GM19395 (cell line): Measurements from ENCODE around the gene PTPRN2.

Source experiments
- ATAC-seq: cut with Tn5 transposase; IDR thresholded peaks from one replicate; pipeline ENCODE4 v1.9.1; 2021; ENCODE audit warnings: mild to moderate bottlenecking, moderate library complexity; ENCODE audit not compliant: unreplicated experiment

Gene PTPRN2

GRCh38 chr7:157690058-157690832 is 897.4 kb downstream of the PTPRN2 start:
- no peak for ATAC-seq

- ATAC-seq = no peak
Measured at GRCh38 chr7:157689269-157690057, 898.2 kb downstream of the PTPRN2 start.

- no peak for ATAC-seq
Measured at GRCh38 chr7:157688533-157689268, 898.9 kb downstream of the PTPRN2 start.

GRCh38 chr7:157687845-157688532 is 899.6 kb downstream of the PTPRN2 start:
- no peak for ATAC-seq

GRCh38 chr7:157687158-157687557 is 900.5 kb downstream of the PTPRN2 start:
- ATAC-seq = no peak

GRCh38 chr7:157686285-157686894 is 901.2 kb downstream of the PTPRN2 start:
- ATAC-seq = no peak

GRCh38 chr7:157685430-157686284 is 902.0 kb downstream of the PTPRN2 start:
- no peak for ATAC-seq

- no peak for ATAC-seq
Measured at GRCh38 chr7:157684909-157685429, 902.7 kb downstream of the PTPRN2 start.

- ATAC-seq = no peak
Measured at GRCh38 chr7:157684157-157684908, 903.3 kb downstream of the PTPRN2 start.

GRCh38 chr7:157683747-157684156 is 903.9 kb downstream of the PTPRN2 start:
- no peak for ATAC-seq

GRCh38 chr7:157682946-157683746 is 904.5 kb downstream of the PTPRN2 start:
- ATAC-seq = no peak

GRCh38 chr7:157682064-157682945 is 905.3 kb downstream of the PTPRN2 start:
- no peak for ATAC-seq

- no peak for ATAC-seq
Measured at GRCh38 chr7:157679607-157680006, 908.0 kb downstream of the PTPRN2 start.

GRCh38 chr7:157678501-157678900 is 909.1 kb downstream of the PTPRN2 start:
- ATAC-seq = no peak

- ATAC-seq = no peak
Measured at GRCh38 chr7:157676456-157677255, 911.0 kb downstream of the PTPRN2 start.

GRCh38 chr7:157676001-157676400 is 911.6 kb downstream of the PTPRN2 start:
- ATAC-seq = no peak
